ENCODE measurements around the gene PLXNB1. TPM values are rescaled to one million over a fixed set of nuclear protein-coding genes. Genes with fewer than 3 reads are reported as not detected.

PLXNB1 gene
- total and polyA plus RNA-seq, 2 of the 13 experiments (the other 11 are each of a cell fraction or from before 2014, with no cell fraction given): 86.0 to 143 TPM

DNA sequence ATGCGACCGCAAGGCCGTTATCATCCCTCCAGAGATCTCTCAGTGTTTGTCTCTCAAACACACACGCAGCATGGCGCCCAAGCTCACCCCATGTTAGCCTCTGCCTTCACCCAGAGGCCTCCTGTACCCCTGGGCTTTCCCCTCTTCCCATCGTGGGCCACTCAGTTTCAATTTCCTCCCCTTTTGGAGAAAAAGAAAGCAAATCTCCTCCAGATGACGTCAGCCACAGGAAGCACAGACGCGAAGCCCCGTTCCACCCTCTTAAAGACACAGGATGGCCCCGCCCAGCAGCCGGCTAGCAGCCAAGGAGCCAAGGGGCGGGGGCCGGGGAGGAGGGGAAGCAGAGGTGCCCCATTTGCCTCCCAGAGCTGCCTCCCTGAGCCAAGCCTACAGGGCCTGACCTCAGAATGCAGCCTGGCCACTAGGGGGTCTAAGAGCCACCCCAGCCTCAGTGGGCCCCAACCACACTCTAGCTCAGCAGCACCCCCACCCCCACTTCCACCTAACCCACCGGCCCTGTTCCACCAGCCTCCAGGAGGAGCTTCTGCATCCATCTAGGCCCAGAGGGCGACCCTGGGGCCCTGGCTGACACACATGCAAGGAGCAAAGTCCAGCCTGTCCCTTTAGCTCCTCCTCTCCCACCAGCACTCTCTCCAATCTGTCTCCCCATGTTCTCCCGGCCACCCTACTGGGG is 43.2 kb upstream of the PLXNB1 start:
- 1% methylated on average over 15 of the region's 17 CpGs for WGBS (ENCODE audit: low lambda C conversion rate)
- ATAC-seq (peak; percentile 90), FAIRE-seq (peak; percentile 97), DNase-seq (ENCODE audit: low spot score) (peak; percentile 96)
- no peak overlapping the region for H2AFZ ChIP-seq (ENCODE audit: low read length)
- no peaks in the 10 kb centered on the region for H4K20me1 ChIP-seq (ENCODE audit: insufficient read depth, low read length)
- no peaks in the 10 kb centered on the region; a peak in 1 of 5 replicates for H3K27me3 ChIP-seq (ENCODE audit: control insufficient read depth in 1 of 2, insufficient read depth in 2 of 2, low read length in 2 of 2)
- intact Hi-C loops (cut with micrococcal nuclease; ENCODE audit: unreplicated experiment): loop anchor here (2.0 kb wide), 2 partner anchors 34 to 84 kb away; partner anchors contain the start of gene PFKFB4
- peaks cover 2 to 10% of the 10 kb centered on the region in 2 experiments; a peak in 1 of 5 replicates for H3K36me3 ChIP-seq (replicated peaks in 1 of 2; ENCODE audit: control insufficient read depth in 1 of 2, insufficient read depth in 2 of 2, low read length in 2 of 2)
- TSS peak; percentile 80 for BruUV-seq (replicated peaks)
- peak overlapping the region; percentile 89 for H3K27ac ChIP-seq (ENCODE audit: extremely low read length, insufficient read depth, low read length)
- peak overlapping the region; percentile 80 for H3K9ac ChIP-seq (ENCODE audit: insufficient read depth, low read depth, low read length)
- H3K79me2 ChIP-seq (ENCODE audit: insufficient read depth, low read length): peaks cover 4% of the 10 kb centered on the region
- peaks cover 58% of the 10 kb centered on the region for H3K4me1 ChIP-seq (ENCODE audit: insufficient read depth, low read length)
- peak overlapping the region; percentile 95 for H3K4me2 ChIP-seq (ENCODE audit: low read depth, low read length)
- ChIA-PET CTCF (ENCODE audit: low intra/inter-chr PET ratio, low total read pairs) (no interaction called here), POLR2A (interaction anchor here (0.8 to 3.2 kb wide), 43 partner anchors 8 to 661 kb away, joined by 3 to 41 read pairs (median 7); partner anchors contain the start of genes ATRIP, CCDC51, CDC25A and CELSR3)
- H3K4me3 ChIP-seq (replicated peaks in 1 of 3; ENCODE audit: insufficient read depth in 1 of 3, low read depth in 2 of 3, low read length in 3 of 3): peak overlapping the region; percentile 61 to 83 (median 65)
- no peaks in the 10 kb centered on the region for H3K9me3 ChIP-seq (ENCODE audit: low read length)
- in situ Hi-C loops (cut with HindIII; ENCODE audit: extremely low pct_ligation_motif_present, low pct_unique_long_range_greater_than_20kb): no loop called here
- TF ChIP-seq ZNF616 (CRISPR knock-in tag; IDR thresholded peaks at IDR 0.05; ENCODE audit: low read depth): no peak
- peak; percentile 89 for TF ChIP-seq POLR2G (IDR thresholded peaks at IDR 0.05; ENCODE audit: low read depth, low read length)
- TF ChIP-seq NRL (CRISPR knock-in tag; IDR thresholded peaks at IDR 0.05; ENCODE audit: borderline replicate concordance): no peak; the same call in 1 of the 2 replicates
- TF ChIP-seq PAF1 (CRISPR knock-in tag; IDR thresholded peaks at IDR 0.05): no peak
- TF ChIP-seq MAFF (IDR thresholded peaks at IDR 0.05; ENCODE audit: low read depth, low read length): no peak
- TF ChIP-seq TEAD3 (CRISPR knock-in tag; optimal IDR thresholded peaks at IDR 0.05; ENCODE audit: borderline replicate concordance): peak; percentile 41
- TF ChIP-seq, protein P1, sequence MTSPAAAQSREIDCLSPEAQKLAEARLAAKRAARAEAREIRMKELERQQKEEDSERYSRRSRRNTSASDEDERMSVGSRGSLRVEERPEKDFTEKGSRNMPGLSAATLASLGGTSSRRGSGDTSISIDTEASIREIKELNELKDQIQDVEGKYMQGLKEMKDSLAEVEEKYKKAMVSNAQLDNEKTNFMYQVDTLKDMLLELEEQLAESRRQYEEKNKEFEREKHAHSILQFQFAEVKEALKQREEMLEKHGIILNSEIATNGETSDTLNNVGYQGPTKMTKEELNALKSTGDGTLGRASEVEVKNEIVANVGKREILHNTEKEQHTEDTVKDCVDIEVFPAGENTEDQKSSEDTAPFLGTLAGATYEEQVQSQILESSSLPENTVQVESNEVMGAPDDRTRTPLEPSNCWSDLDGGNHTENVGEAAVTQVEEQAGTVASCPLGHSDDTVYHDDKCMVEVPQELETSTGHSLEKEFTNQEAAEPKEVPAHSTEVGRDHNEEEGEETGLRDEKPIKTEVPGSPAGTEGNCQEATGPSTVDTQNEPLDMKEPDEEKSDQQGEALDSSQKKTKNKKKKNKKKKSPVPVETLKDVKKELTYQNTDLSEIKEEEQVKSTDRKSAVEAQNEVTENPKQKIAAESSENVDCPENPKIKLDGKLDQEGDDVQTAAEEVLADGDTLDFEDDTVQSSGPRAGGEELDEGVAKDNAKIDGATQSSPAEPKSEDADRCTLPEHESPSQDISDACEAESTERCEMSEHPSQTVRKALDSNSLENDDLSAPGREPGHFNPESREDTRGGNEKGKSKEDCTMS (CRISPR knock-in tag; conservative IDR thresholded peaks at IDR 0.05): no peak
- TF ChIP-seq ZNF547 (CRISPR knock-in tag; IDR thresholded peaks at IDR 0.05): peak; percentile 92; the same call in 1 of the 2 replicates
- no peak for TF ChIP-seq MIXL1 (CRISPR knock-in tag; IDR thresholded peaks at IDR 0.05)
- TF ChIP-seq TRIM24 (CRISPR knock-in tag; IDR thresholded peaks at IDR 0.05): 0 out of 2 replicates have a peak, but pooled peaks have one; percentile 46
- TF ChIP-seq, protein P2, sequence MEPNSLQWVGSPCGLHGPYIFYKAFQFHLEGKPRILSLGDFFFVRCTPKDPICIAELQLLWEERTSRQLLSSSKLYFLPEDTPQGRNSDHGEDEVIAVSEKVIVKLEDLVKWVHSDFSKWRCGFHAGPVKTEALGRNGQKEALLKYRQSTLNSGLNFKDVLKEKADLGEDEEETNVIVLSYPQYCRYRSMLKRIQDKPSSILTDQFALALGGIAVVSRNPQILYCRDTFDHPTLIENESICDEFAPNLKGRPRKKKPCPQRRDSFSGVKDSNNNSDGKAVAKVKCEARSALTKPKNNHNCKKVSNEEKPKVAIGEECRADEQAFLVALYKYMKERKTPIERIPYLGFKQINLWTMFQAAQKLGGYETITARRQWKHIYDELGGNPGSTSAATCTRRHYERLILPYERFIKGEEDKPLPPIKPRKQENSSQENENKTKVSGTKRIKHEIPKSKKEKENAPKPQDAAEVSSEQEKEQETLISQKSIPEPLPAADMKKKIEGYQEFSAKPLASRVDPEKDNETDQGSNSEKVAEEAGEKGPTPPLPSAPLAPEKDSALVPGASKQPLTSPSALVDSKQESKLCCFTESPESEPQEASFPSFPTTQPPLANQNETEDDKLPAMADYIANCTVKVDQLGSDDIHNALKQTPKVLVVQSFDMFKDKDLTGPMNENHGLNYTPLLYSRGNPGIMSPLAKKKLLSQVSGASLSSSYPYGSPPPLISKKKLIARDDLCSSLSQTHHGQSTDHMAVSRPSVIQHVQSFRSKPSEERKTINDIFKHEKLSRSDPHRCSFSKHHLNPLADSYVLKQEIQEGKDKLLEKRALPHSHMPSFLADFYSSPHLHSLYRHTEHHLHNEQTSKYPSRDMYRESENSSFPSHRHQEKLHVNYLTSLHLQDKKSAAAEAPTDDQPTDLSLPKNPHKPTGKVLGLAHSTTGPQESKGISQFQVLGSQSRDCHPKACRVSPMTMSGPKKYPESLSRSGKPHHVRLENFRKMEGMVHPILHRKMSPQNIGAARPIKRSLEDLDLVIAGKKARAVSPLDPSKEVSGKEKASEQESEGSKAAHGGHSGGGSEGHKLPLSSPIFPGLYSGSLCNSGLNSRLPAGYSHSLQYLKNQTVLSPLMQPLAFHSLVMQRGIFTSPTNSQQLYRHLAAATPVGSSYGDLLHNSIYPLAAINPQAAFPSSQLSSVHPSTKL (CRISPR knock-in tag; IDR thresholded peaks at IDR 0.05): peak; percentile 63
- peak; percentile 94 for TF ChIP-seq ZNF350 (CRISPR knock-in tag; IDR thresholded peaks at IDR 0.05; ENCODE audit: borderline replicate concordance, low read depth)
- TF ChIP-seq HNF4A (CRISPR knock-in tag; IDR thresholded peaks at IDR 0.05): peak; percentile 96
- TF ChIP-seq, protein P3, sequence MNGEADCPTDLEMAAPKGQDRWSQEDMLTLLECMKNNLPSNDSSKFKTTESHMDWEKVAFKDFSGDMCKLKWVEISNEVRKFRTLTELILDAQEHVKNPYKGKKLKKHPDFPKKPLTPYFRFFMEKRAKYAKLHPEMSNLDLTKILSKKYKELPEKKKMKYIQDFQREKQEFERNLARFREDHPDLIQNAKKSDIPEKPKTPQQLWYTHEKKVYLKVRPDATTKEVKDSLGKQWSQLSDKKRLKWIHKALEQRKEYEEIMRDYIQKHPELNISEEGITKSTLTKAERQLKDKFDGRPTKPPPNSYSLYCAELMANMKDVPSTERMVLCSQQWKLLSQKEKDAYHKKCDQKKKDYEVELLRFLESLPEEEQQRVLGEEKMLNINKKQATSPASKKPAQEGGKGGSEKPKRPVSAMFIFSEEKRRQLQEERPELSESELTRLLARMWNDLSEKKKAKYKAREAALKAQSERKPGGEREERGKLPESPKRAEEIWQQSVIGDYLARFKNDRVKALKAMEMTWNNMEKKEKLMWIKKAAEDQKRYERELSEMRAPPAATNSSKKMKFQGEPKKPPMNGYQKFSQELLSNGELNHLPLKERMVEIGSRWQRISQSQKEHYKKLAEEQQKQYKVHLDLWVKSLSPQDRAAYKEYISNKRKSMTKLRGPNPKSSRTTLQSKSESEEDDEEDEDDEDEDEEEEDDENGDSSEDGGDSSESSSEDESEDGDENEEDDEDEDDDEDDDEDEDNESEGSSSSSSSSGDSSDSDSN (CRISPR knock-in tag; IDR thresholded peaks at IDR 0.05): peak; percentile 81
- no peak for TF ChIP-seq PRPF4 (IDR thresholded peaks at IDR 0.05; ENCODE audit: low read depth, low read length, poor library complexity, severe bottlenecking)

All from HepG2 (cell line).